Lower leg skin (tissue), 4 donors: ENCODE results near the gene LHB. TPM values are rescaled to one million over a fixed set of nuclear protein-coding genes. Genes with fewer than 3 reads are reported as not detected.

Experiments
- DNase-seq, 2 donors: peaks; one replicate each; pipeline ENCODE4 v3.0.0-alpha.2; 2019; ENCODE audit warnings: low spot score in 2 of 2
- H3K4me3 ChIP-seq: fragments of 200-600 bp; sonication (generic); 2 replicates; pipeline ENCODE4 v1.5.1; 2017; ENCODE audit warnings: mild to moderate bottlenecking, low read depth; ENCODE audit not compliant: poor library complexity, severe bottlenecking
- CTCF ChIP-seq, 3 donors: fragments of 450-650 bp; IDR thresholded peaks; one replicate each; pipeline ENCODE4 v1.5.1; 2016; ENCODE audit warnings: antibody characterized with exemption in 3 of 3, mild to moderate bottlenecking in 3 of 3, moderate library complexity in 2 of 3
- POLR2A ChIP-seq, 2 donors: fragments of 450-650 bp; IDR thresholded peaks; one replicate each; pipeline ENCODE4 v1.6.1; 2016 to 2017; ENCODE audit warnings: antibody characterized with exemption in 2 of 2, mild to moderate bottlenecking in 1 of 2, moderate library complexity in 1 of 2
- WGBS, 2 donors: methylation state at CpG; one replicate each; pipeline ENCODE4 v1.1.5; 2018; 5-methylcytosine and 5-hydroxymethylcytosine counted together
- intact Hi-C: fragments of 100-400 bp; cut with DNase I; formaldehyde crosslinking; loops from one replicate; pipeline ENCODE4 v1.15.0; 2023; ENCODE audit warnings: low total_unique reads
- total RNA-seq, 4 donors: library from RNA; depleted of rRNA; stranded (reverse); fragments of >200 nt; gene quantifications; one replicate each; pipeline ENCODE4 v1.1.0, GENCODE V29; 2016

Gene LHB
- total RNA-seq, 4 donors from 2014 or later = 1.2 to 4.2 (median 1.8) TPM; not detected in 1

- WGBS, 2 donors = 11 to 24% methylated on average over 8 of the region's 8 CpGs
- intact Hi-C loops = loop anchor here (10.0 kb wide), 1 partner anchor 153 kb away; no protein-coding TSS in a partner anchor
- no peak for TF ChIP-seq POLR2A (IDR thresholded peaks at IDR 0.05)
- no peak for TF ChIP-seq CTCF (IDR thresholded peaks at IDR 0.05)
- H3K4me3 ChIP-seq = peak overlapping the region; percentile 91
- DNase-seq = peak; percentile 69 to 93
Observed at GRCh38 chr19:48991873-48992580, 24.9 kb downstream of the LHB start.

GRCh38 chr19:48991011-48991609 is 25.8 kb downstream of the LHB start:
- intact Hi-C loops = loop anchor here (10.0 kb wide), 1 partner anchor 154 kb away; no protein-coding TSS in a partner anchor
- no peak overlapping the region for H3K4me3 ChIP-seq

GRCh38 chr19:48990400-48990799 is 26.5 kb downstream of the LHB start:
- TF ChIP-seq CTCF (IDR thresholded peaks at IDR 0.05) = no peak
- TF ChIP-seq POLR2A (IDR thresholded peaks at IDR 0.05) = no peak
- intact Hi-C loops = loop anchor here (10.0 kb wide), 1 partner anchor 154 kb away; no protein-coding TSS in a partner anchor
- no peak overlapping the region for H3K4me3 ChIP-seq
- WGBS, 2 donors = 56 to 57% methylated on average over 4 of the region's 4 CpGs
- no peak for DNase-seq

More at GRCh38 chr19:48991011-48991609, 25.8 kb downstream of the LHB start:
- DNase-seq = no peak
- TF ChIP-seq POLR2A (IDR thresholded peaks at IDR 0.05) (no peak), CTCF (IDR thresholded peaks at IDR 0.05) (no peak)
- 84 to 94% methylated on average over 21 to 22 of the region's 22 CpGs for WGBS, 2 donors

- no peak overlapping the region for H3K4me3 ChIP-seq
- intact Hi-C loops = loop anchor here (10.0 kb wide), 1 partner anchor 155 kb away; no protein-coding TSS in a partner anchor
- DNase-seq = no peak
- TF ChIP-seq CTCF (IDR thresholded peaks at IDR 0.05) (no peak), POLR2A (IDR thresholded peaks at IDR 0.05) (no peak)
- WGBS, 2 donors = 69 to 72% methylated on average over 16 to 17 of the region's 17 CpGs
Observed at GRCh38 chr19:48989701-48990291, 27.1 kb downstream of the LHB start.

GRCh38 chr19:48988860-48989259 is 28.0 kb downstream of the LHB start:
- no peak for TF ChIP-seq CTCF (IDR thresholded peaks at IDR 0.05)
- no peak for TF ChIP-seq POLR2A (IDR thresholded peaks at IDR 0.05)
- WGBS, 2 donors = 93 to 95% methylated on average over 9 of the region's 9 CpGs
- intact Hi-C loops = no loop called here
- no peak overlapping the region for H3K4me3 ChIP-seq
- DNase-seq = no peak
